ENCODE data around the gene GSE1.

DNA sequence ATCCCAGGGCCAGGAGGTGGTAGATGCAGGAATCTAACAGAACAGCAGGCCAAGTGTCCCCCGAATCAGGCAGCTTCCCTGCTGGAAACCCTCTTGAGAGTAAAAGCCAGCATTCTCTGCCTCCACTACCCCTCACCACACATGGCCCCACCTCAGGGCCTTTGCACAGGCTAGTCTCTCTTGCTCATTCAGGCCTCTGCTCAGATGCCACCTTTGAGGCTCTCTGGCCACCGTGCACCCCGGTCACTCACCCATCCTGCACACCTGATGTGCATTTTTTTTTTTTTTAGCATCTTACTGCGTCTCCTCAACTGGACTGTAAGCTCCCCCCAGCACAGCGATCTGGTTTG is 34.5 kb upstream of the GSE1 start:
- TF ChIP-seq, protein P1, sequence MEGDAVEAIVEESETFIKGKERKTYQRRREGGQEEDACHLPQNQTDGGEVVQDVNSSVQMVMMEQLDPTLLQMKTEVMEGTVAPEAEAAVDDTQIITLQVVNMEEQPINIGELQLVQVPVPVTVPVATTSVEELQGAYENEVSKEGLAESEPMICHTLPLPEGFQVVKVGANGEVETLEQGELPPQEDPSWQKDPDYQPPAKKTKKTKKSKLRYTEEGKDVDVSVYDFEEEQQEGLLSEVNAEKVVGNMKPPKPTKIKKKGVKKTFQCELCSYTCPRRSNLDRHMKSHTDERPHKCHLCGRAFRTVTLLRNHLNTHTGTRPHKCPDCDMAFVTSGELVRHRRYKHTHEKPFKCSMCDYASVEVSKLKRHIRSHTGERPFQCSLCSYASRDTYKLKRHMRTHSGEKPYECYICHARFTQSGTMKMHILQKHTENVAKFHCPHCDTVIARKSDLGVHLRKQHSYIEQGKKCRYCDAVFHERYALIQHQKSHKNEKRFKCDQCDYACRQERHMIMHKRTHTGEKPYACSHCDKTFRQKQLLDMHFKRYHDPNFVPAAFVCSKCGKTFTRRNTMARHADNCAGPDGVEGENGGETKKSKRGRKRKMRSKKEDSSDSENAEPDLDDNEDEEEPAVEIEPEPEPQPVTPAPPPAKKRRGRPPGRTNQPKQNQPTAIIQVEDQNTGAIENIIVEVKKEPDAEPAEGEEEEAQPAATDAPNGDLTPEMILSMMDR (IDR thresholded peaks at IDR 0.05), result no peak
- TF ChIP-seq POLR2A (IDR thresholded peaks at IDR 0.05), result no peak
